Measurements from ENCODE around the gene MBOAT7. TPM values are rescaled to one million over a fixed set of nuclear protein-coding genes. Genes with fewer than 3 reads are reported as not detected.
A peak's percentile ranks its signal among the peaks of the same experiment; 100 is the strongest.
"Not testable (repeated sequence)": the region's sequence is repeated elsewhere in the genome, so short reads cannot be mapped to it uniquely, and the experiment has no call there.

Gene MBOAT7
- total RNA-seq, 2 experiments from 2014 or later = 107 to 112 TPM

DNA sequence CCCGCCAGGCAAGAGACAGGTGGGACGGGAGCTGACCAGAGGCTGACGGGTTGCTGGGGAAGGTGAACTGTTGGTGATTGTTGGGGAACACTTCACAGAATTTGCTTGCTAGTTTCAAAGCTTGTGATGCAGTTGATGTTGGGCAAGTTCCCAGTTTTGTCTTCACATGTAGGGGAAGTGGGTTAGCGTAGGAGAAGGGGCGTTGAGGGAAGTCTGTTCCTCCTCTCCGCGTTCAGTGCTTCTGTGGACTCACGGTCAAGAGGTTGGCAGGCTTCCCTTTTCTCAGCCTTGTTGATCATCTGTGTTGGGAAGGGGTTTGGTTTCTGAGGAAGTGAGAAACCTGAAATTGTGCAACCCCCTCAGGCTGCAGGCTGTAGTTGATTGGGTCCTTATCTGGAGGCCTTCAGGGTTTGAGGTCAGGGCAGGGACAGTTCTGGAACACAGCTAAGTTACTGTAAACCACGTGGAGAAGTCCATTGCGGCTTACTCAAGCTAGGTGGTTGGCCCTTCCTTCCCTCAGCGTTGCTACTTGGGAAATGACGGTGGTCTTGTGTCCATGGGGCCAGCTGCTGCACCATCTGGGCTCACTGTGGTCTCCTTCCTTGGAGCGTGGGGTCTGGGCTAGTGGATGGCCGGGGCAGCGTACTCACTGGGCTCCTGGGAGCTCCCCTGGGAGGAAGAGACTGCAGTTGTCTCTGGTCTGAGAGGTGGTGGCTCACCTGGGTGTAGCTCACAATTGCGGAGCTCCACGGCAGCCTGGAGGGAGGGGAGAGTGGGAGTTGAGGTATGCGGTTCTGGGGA is 18.8 kb upstream of the MBOAT7 start:
- ChIA-PET POLR2A (interaction anchor here (0.9 to 8.2 kb wide), 5 partner anchors 8 to 71 kb away, joined by 3 to 103 read pairs (median 11); partner anchors contain the start of genes CNOT3, MBOAT7, RPS9 and TSEN34), CTCF (interaction anchor here (0.5 to 1.5 kb wide), 2 partner anchors 33 to 58 kb away, joined by 3 to 6 read pairs; no protein-coding TSS in a partner anchor)
- DNase-seq = peak; percentile 82
- no peaks in the 10 kb centered on the region for H3K27me3 Mint-ChIP-seq
- H3K9me3 Mint-ChIP-seq = no peaks in the 10 kb centered on the region
- peaks cover 80% of the 10 kb centered on the region for H3K36me3 Mint-ChIP-seq
- H3K4me3 Mint-ChIP-seq = peak overlapping the region; percentile 58
- peaks cover 82% of the 10 kb centered on the region for H3K4me1 Mint-ChIP-seq (ENCODE audit: low read depth)
- intact Hi-C loops (cut with micrococcal nuclease) = loop anchor here (1.0 to 5.0 kb wide), 6 partner anchors 8 to 341 kb away; partner anchors contain the start of genes LENG9, MYADM, RPS9 and TSEN34
- H3K27ac Mint-ChIP-seq = peak overlapping the region; percentile 89

GRCh38 chr19:54207676-54207982 is 18.2 kb upstream of the MBOAT7 start:
- Mint-ChIP-seq H3K4me3 (peak overlapping the region; percentile 58), H3K9me3 (no peaks in the 10 kb centered on the region), H3K27me3 (no peaks in the 10 kb centered on the region), H3K4me1 (ENCODE audit: low read depth) (peaks cover 88% of the 10 kb centered on the region), H3K27ac (peak overlapping the region; percentile 89), H3K36me3 (peaks cover 80% of the 10 kb centered on the region)
- no peak for DNase-seq
- POLR2A ChIA-PET = interaction anchor here (0.9 to 8.2 kb wide), 4 partner anchors 18 to 70 kb away, joined by 3 to 103 read pairs (median 7); partner anchors contain the start of genes CNOT3, MBOAT7 and TSEN34
- CTCF ChIA-PET = interaction anchor here (1.5 kb wide), 1 partner anchor 58 kb away, joined by 3 read pairs; no protein-coding TSS in a partner anchor
- intact Hi-C loops (cut with micrococcal nuclease) = loop anchor here (5.0 kb wide), 3 partner anchors 40 to 340 kb away; partner anchors contain the start of genes LENG9 and MYADM

DNA sequence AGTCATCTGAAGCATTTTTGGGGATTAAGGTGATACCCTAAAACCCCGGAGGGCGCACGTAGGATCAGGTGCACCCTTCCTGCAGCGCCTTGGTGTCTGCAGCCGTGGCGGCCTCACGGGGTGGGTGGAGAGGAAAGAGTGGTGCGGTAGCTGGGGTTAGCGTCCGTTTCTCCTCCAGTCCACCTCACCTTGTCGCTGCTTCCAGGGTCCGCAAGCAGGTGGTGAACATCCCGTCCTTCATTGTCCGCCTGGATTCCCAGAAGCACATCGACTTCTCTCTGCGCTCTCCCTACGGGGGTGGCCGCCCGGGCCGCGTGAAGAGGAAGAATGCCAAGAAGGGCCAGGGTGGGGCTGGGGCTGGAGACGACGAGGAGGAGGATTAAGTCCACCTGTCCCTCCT is 17.8 kb upstream of the MBOAT7 start:
- ChIA-PET CTCF (interaction anchor here (1.5 kb wide), 1 partner anchor 59 kb away, joined by 3 read pairs; no protein-coding TSS in a partner anchor), POLR2A (interaction anchor here (0.9 to 8.2 kb wide), 3 partner anchors 18 to 70 kb away, joined by 3 to 103 read pairs (median 11); partner anchors contain the start of genes CNOT3, MBOAT7 and TSEN34)
- intact Hi-C loops (cut with micrococcal nuclease) = loop anchor here (5.0 kb wide), 3 partner anchors 40 to 340 kb away; partner anchors contain the start of genes LENG9 and MYADM
- Mint-ChIP-seq H3K36me3 (peaks cover 83% of the 10 kb centered on the region), H3K27ac (peak overlapping the region; percentile 89), H3K4me1 (ENCODE audit: low read depth) (peaks cover 92% of the 10 kb centered on the region), H3K4me3 (peak overlapping the region; percentile 58)
- not testable (repeated sequence) for H3K27me3 Mint-ChIP-seq, DNase-seq, H3K9me3 Mint-ChIP-seq

- Mint-ChIP-seq H3K36me3 (peaks cover 87% of the 10 kb centered on the region), H3K27me3 (no peaks in the 10 kb centered on the region), H3K9me3 (no peaks in the 10 kb centered on the region), H3K4me1 (ENCODE audit: low read depth) (peaks cover 93% of the 10 kb centered on the region), H3K27ac (peak overlapping the region; percentile 89), H3K4me3 (peak overlapping the region; percentile 58)
- POLR2A ChIA-PET = interaction anchor here (0.8 to 8.2 kb wide), 4 partner anchors 17 to 240 kb away, joined by 3 to 103 read pairs (median 8); partner anchors contain the start of genes CNOT3, MBOAT7 and TSEN34
- CTCF ChIA-PET = interaction anchor here (1.6 kb wide), 1 partner anchor 118 kb away, joined by 4 read pairs; no protein-coding TSS in a partner anchor
- intact Hi-C loops (cut with micrococcal nuclease) = loop anchor here (5.0 kb wide), 3 partner anchors 40 to 340 kb away; partner anchors contain the start of genes LENG9 and MYADM
- no peak for DNase-seq
These were observed 17.4 kb upstream of the MBOAT7 start for GRCh38 chr19:54206831-54207177.

- intact Hi-C loops (cut with micrococcal nuclease) = loop anchor here (5.0 kb wide), 3 partner anchors 41 to 339 kb away; partner anchors contain the start of genes LENG9 and MYADM
- Mint-ChIP-seq H3K27me3 (no peaks in the 10 kb centered on the region), H3K4me1 (ENCODE audit: low read depth) (peaks cover 91% of the 10 kb centered on the region), H3K9me3 (no peaks in the 10 kb centered on the region), H3K27ac (peak overlapping the region; percentile 100), H3K4me3 (peak overlapping the region; percentile 96), H3K36me3 (peaks cover 91% of the 10 kb centered on the region)
- CTCF ChIA-PET = interaction anchor here (1.6 kb wide), 1 partner anchor 119 kb away, joined by 4 read pairs; no protein-coding TSS in a partner anchor
- POLR2A ChIA-PET = interaction anchor here (0.8 to 8.2 kb wide), 4 partner anchors 17 to 241 kb away, joined by 3 to 103 read pairs (median 8); partner anchors contain the start of genes CNOT3, MBOAT7 and TSEN34
- DNase-seq = no peak
These were observed 16.9 kb upstream of the MBOAT7 start for GRCh38 chr19:54206030-54206830.

- no peaks in the 10 kb centered on the region for H3K9me3 Mint-ChIP-seq
- CTCF ChIA-PET = interaction anchor here (0.6 to 1.6 kb wide), 4 partner anchors 21 to 120 kb away, joined by 3 to 7 read pairs (median 4); no protein-coding TSS in a partner anchor
These were observed 15.5 kb upstream of the MBOAT7 start for GRCh38 chr19:54204767-54205468.

DNA sequence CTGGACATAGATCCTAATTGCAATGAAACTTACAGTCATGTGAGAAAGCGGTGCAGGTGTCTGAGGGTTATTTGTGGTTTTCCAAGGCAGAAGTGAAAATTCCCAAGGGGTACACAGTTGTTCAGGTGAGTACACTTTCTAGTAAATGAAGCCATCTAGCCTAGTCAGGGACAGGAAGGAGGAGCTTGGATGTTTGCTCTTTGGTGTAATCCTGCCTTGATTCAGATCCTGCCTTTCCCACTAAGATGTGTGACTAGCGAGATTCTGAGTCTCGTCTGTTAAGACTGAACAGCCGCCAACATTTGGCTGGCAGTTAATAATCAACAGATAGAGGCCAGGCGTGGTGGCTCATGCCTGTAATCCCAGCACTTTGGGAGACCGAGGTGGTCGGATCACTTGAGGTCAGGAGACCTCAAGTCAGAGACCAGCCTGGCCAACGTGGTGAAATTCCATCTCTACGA is 13.8 kb upstream of the MBOAT7 start:
- DNase-seq = no peak
- intact Hi-C loops (cut with micrococcal nuclease) = no loop called here
- H3K27me3 Mint-ChIP-seq = no peaks in the 10 kb centered on the region
- peaks cover 75% of the 10 kb centered on the region for H3K36me3 Mint-ChIP-seq
- ChIA-PET POLR2A (interaction anchor here (1.9 kb wide), 1 partner anchor 12 kb away, joined by 8 read pairs; the partner anchor contains the start of gene TSEN34), CTCF (interaction anchor here (0.7 kb wide), 1 partner anchor 56 kb away, joined by 3 read pairs; no protein-coding TSS in a partner anchor)
- peak overlapping the region; percentile 96 for H3K4me3 Mint-ChIP-seq
- peaks cover 71% of the 10 kb centered on the region for H3K4me1 Mint-ChIP-seq (ENCODE audit: low read depth)
- H3K9me3 Mint-ChIP-seq = no peaks in the 10 kb centered on the region
- H3K27ac Mint-ChIP-seq = peak overlapping the region; percentile 100

More at GRCh38 chr19:54204767-54205468, 15.5 kb upstream of the MBOAT7 start:
- Mint-ChIP-seq H3K4me1 (ENCODE audit: low read depth) (peaks cover 82% of the 10 kb centered on the region), H3K36me3 (peaks cover 88% of the 10 kb centered on the region), H3K4me3 (peak overlapping the region; percentile 96), H3K27ac (peak overlapping the region; percentile 100), H3K27me3 (no peaks in the 10 kb centered on the region)
- intact Hi-C loops (cut with micrococcal nuclease) = loop anchor here (5.0 kb wide), 3 partner anchors 42 to 338 kb away; partner anchors contain the start of genes LENG9 and MYADM
- POLR2A ChIA-PET = interaction anchor here (8.2 kb wide), 1 partner anchor 15 kb away, joined by 103 read pairs; the partner anchor contains the start of genes MBOAT7 and TSEN34
- no peak for DNase-seq

DNA sequence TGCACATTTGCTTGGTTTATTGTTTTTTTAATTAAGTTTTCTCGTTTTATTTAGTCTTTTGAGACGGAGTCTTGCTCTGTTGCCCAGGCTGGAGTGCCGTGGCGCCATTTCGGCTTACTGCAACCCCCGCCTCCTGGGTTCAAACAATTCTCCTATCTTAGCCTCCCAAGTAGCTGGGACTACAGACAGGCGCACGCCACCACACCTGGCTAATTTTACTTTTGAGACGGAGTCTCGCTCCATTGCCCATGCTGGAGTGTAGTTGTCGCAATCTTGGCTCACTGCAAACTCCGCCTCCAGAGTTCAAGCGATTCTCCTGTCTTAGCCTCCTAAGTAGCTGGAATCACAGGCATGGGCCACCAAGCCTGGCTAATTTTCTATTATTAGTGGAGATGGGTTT is 12.6 kb upstream of the MBOAT7 start:
- Mint-ChIP-seq H3K27ac (peak overlapping the region; percentile 100), H3K4me1 (ENCODE audit: low read depth) (peaks cover 59% of the 10 kb centered on the region), H3K4me3 (peak overlapping the region; percentile 96), H3K27me3 (no peaks in the 10 kb centered on the region), H3K36me3 (peaks cover 63% of the 10 kb centered on the region), H3K9me3 (no peaks in the 10 kb centered on the region)
- intact Hi-C loops (cut with micrococcal nuclease) = loop anchor here (1.0 kb wide), 3 partner anchors 43 to 100 kb away; partner anchors contain the start of genes CNOT3, LENG1 and NDUFA3
- DNase-seq = no peak
- ChIA-PET POLR2A (interaction anchor here (0.6 to 2.5 kb wide), 4 partner anchors 9 to 65 kb away, joined by 3 to 11 read pairs (median 6); partner anchors contain the start of genes CNOT3, LENG1 and TSEN34), CTCF (no interaction called here)

- H3K27me3 Mint-ChIP-seq = no peaks in the 10 kb centered on the region
- peaks cover 52% of the 10 kb centered on the region for H3K4me1 Mint-ChIP-seq (ENCODE audit: low read depth)
- DNase-seq = no peak
- H3K4me3 Mint-ChIP-seq = peak overlapping the region; percentile 96
- intact Hi-C loops (cut with micrococcal nuclease) = loop anchor here (1.0 kb wide), 3 partner anchors 42 to 99 kb away; partner anchors contain the start of genes CNOT3, LENG1 and NDUFA3
- no peaks in the 10 kb centered on the region for H3K9me3 Mint-ChIP-seq
- peak overlapping the region; percentile 100 for H3K27ac Mint-ChIP-seq
- peaks cover 56% of the 10 kb centered on the region for H3K36me3 Mint-ChIP-seq
- ChIA-PET CTCF (interaction anchor here (1.7 kb wide), 1 partner anchor 12 kb away, joined by 7 read pairs; the partner anchor contains the start of gene MBOAT7), POLR2A (interaction anchor here (0.6 to 3.2 kb wide), 6 partner anchors 9 to 358 kb away, joined by 3 to 84 read pairs (median 8); partner anchors contain the start of genes LENG1, MBOAT7 and TSEN34)
These were observed 11.9 kb upstream of the MBOAT7 start for GRCh38 chr19:54201172-54201701.

DNA sequence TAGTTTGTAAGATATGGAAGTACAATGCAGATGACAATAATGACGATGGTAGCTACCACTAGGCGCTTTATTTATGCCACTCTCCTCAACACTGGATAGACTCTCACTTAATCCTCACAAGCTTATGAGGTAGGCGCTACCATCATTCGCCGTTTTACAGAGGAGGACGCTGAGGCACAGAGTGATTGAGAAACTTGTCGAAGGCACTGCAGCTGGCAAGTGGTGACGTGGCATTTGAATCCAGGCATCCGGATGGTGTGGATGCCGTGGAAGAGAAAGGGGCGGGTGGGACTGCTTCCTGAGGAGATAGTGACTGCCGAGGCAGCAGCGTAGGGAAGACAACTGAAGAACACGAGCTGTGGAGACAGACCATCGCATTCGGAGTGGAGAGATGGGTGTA is 10.0 kb upstream of the MBOAT7 start:
- H3K9me3 Mint-ChIP-seq = no peaks in the 10 kb centered on the region
- peak overlapping the region; percentile 64 for H3K4me3 Mint-ChIP-seq
- POLR2A ChIA-PET = interaction anchor here (1.3 to 3.2 kb wide), 3 partner anchors 10 to 62 kb away, joined by 5 to 84 read pairs (median 23); partner anchors contain the start of genes MBOAT7 and TSEN34
- peaks cover 34% of the 10 kb centered on the region for H3K4me1 Mint-ChIP-seq (ENCODE audit: low read depth)
- intact Hi-C loops (cut with micrococcal nuclease) = no loop called here
- CTCF ChIA-PET = interaction anchor here (0.6 kb wide), 1 partner anchor 29 kb away, joined by 3 read pairs; no protein-coding TSS in a partner anchor
- no peak for DNase-seq
- no peaks in the 10 kb centered on the region for H3K27me3 Mint-ChIP-seq
- peak overlapping the region; percentile 81 for H3K27ac Mint-ChIP-seq
- H3K36me3 Mint-ChIP-seq = peaks cover 42% of the 10 kb centered on the region
